ENCODE data around the gene MED10. TPM values are rescaled to one million over a fixed set of nuclear protein-coding genes. Genes with fewer than 3 reads are reported as not detected.

Gene MED10
- total RNA-seq, 1 donor from 2014 or later, result 6.3 TPM

GRCh38 chr5:6355294-6355693, 23.1 kb downstream of the MED10 start:
- no peak overlapping the region for H3K9ac ChIP-seq (ENCODE audit: low read depth in 1 of 3, low read length in 3 of 3)
- H3K4me1 ChIP-seq (ENCODE audit: control insufficient read depth in 3 of 3, insufficient read depth in 3 of 3, low read length in 3 of 3), result no peaks in the 10 kb centered on the region
- no peak overlapping the region for H3K4me3 ChIP-seq (ENCODE audit: low read length in 3 of 3)
- H3K27me3 ChIP-seq (ENCODE audit: control insufficient read depth in 3 of 3, insufficient read depth in 3 of 3, low read length in 3 of 3), result no peaks in the 10 kb centered on the region
- H3K27ac ChIP-seq (ENCODE audit: low read depth, low read length), result no peak overlapping the region
- H3K36me3 ChIP-seq (ENCODE audit: control insufficient read depth in 3 of 3, insufficient read depth in 3 of 3, low read length in 3 of 3), result peaks cover 6 to 24% (median 7%) of the 10 kb centered on the region in 3 donors
- no peaks in the 10 kb centered on the region for H3K9me3 ChIP-seq (ENCODE audit: control insufficient read depth in 3 of 3, low read length in 3 of 3)

- Histone ChIP-seq H3K9me3 (ENCODE audit: control insufficient read depth in 3 of 3, low read length in 3 of 3) (no peaks in the 10 kb centered on the region), H3K4me3 (ENCODE audit: low read length in 3 of 3) (no peak overlapping the region), H3K9ac (ENCODE audit: low read depth in 1 of 3, low read length in 3 of 3) (no peak overlapping the region), H3K27ac (ENCODE audit: low read depth, low read length) (no peak overlapping the region), H3K36me3 (ENCODE audit: control insufficient read depth in 3 of 3, insufficient read depth in 3 of 3, low read length in 3 of 3) (peaks cover 6 to 24% (median 7%) of the 10 kb centered on the region in 3 donors), H3K4me1 (ENCODE audit: control insufficient read depth in 3 of 3, insufficient read depth in 3 of 3, low read length in 3 of 3) (no peaks in the 10 kb centered on the region), H3K27me3 (ENCODE audit: control insufficient read depth in 3 of 3, insufficient read depth in 3 of 3, low read length in 3 of 3) (no peaks in the 10 kb centered on the region)
Measured at GRCh38 chr5:6354848-6355247, 23.5 kb downstream of the MED10 start.

GRCh38 chr5:6353602-6354302, 24.6 kb downstream of the MED10 start:
- peaks cover 5 to 21% (median 6%) of the 10 kb centered on the region in 3 donors for H3K36me3 ChIP-seq (ENCODE audit: control insufficient read depth in 3 of 3, insufficient read depth in 3 of 3, low read length in 3 of 3)
- no peaks in the 10 kb centered on the region for H3K27me3 ChIP-seq (ENCODE audit: control insufficient read depth in 3 of 3, insufficient read depth in 3 of 3, low read length in 3 of 3)
- no peak overlapping the region for H3K9ac ChIP-seq (ENCODE audit: low read depth in 1 of 3, low read length in 3 of 3)
- no peak overlapping the region for H3K4me3 ChIP-seq (ENCODE audit: low read length in 3 of 3)
- no peak overlapping the region for H3K27ac ChIP-seq (ENCODE audit: low read depth, low read length)
- no peaks in the 10 kb centered on the region for H3K9me3 ChIP-seq (ENCODE audit: control insufficient read depth in 3 of 3, low read length in 3 of 3)
- H3K4me1 ChIP-seq (ENCODE audit: control insufficient read depth in 3 of 3, insufficient read depth in 3 of 3, low read length in 3 of 3), result no peaks in the 10 kb centered on the region

- no peak overlapping the region for H3K4me3 ChIP-seq (ENCODE audit: low read length in 3 of 3)
- H3K9me3 ChIP-seq (ENCODE audit: control insufficient read depth in 3 of 3, low read length in 3 of 3), result no peaks in the 10 kb centered on the region
- no peak overlapping the region for H3K27ac ChIP-seq (ENCODE audit: low read depth, low read length)
- peaks cover 0 to 7% (median 0%) of the 10 kb centered on the region in 3 donors for H3K36me3 ChIP-seq (ENCODE audit: control insufficient read depth in 3 of 3, insufficient read depth in 3 of 3, low read length in 3 of 3)
- no peaks in the 10 kb centered on the region for H3K27me3 ChIP-seq (ENCODE audit: control insufficient read depth in 3 of 3, insufficient read depth in 3 of 3, low read length in 3 of 3)
- no peaks in the 10 kb centered on the region for H3K4me1 ChIP-seq (ENCODE audit: control insufficient read depth in 3 of 3, insufficient read depth in 3 of 3, low read length in 3 of 3)
- no peak overlapping the region for H3K9ac ChIP-seq (ENCODE audit: low read depth in 1 of 3, low read length in 3 of 3)
Measured at GRCh38 chr5:6350277-6351090, 27.9 kb downstream of the MED10 start.

- H3K27me3 ChIP-seq (ENCODE audit: control insufficient read depth in 3 of 3, insufficient read depth in 3 of 3, low read length in 3 of 3), result no peaks in the 10 kb centered on the region
- H3K4me1 ChIP-seq (ENCODE audit: control insufficient read depth in 3 of 3, insufficient read depth in 3 of 3, low read length in 3 of 3), result no peaks in the 10 kb centered on the region
- H3K27ac ChIP-seq (ENCODE audit: low read depth, low read length), result no peak overlapping the region
- no peak overlapping the region for H3K4me3 ChIP-seq (ENCODE audit: low read length in 3 of 3)
- no peaks in the 10 kb centered on the region for H3K9me3 ChIP-seq (ENCODE audit: control insufficient read depth in 3 of 3, low read length in 3 of 3)
- peaks cover 0 to 7% (median 0%) of the 10 kb centered on the region in 3 donors for H3K36me3 ChIP-seq (ENCODE audit: control insufficient read depth in 3 of 3, insufficient read depth in 3 of 3, low read length in 3 of 3)
- no peak overlapping the region for H3K9ac ChIP-seq (ENCODE audit: low read depth in 1 of 3, low read length in 3 of 3)
Measured at GRCh38 chr5:6349387-6349786, 29.0 kb downstream of the MED10 start.

GRCh38 chr5:6348476-6349000, 29.8 kb downstream of the MED10 start:
- no peaks in the 10 kb centered on the region for H3K9me3 ChIP-seq (ENCODE audit: control insufficient read depth in 3 of 3, low read length in 3 of 3)
- no peaks in the 10 kb centered on the region for H3K4me1 ChIP-seq (ENCODE audit: control insufficient read depth in 3 of 3, insufficient read depth in 3 of 3, low read length in 3 of 3)
- H3K9ac ChIP-seq (ENCODE audit: low read depth in 1 of 3, low read length in 3 of 3), result no peak overlapping the region
- H3K27ac ChIP-seq (ENCODE audit: low read depth, low read length), result no peak overlapping the region
- no peaks in the 10 kb centered on the region for H3K27me3 ChIP-seq (ENCODE audit: control insufficient read depth in 3 of 3, insufficient read depth in 3 of 3, low read length in 3 of 3)
- H3K4me3 ChIP-seq (ENCODE audit: low read length in 3 of 3), result no peak overlapping the region
- peaks cover 0 to 7% (median 0%) of the 10 kb centered on the region in 3 donors for H3K36me3 ChIP-seq (ENCODE audit: control insufficient read depth in 3 of 3, insufficient read depth in 3 of 3, low read length in 3 of 3)

- H3K27ac ChIP-seq (ENCODE audit: low read depth, low read length), result no peak overlapping the region
Measured at GRCh38 chr5:6347673-6348072, 30.7 kb downstream of the MED10 start.

GRCh38 chr5:6347165-6347564, 31.2 kb downstream of the MED10 start:
- Histone ChIP-seq H3K9ac (ENCODE audit: low read depth in 1 of 3, low read length in 3 of 3) (no peak overlapping the region), H3K9me3 (ENCODE audit: control insufficient read depth in 3 of 3, low read length in 3 of 3) (no peaks in the 10 kb centered on the region), H3K4me3 (ENCODE audit: low read length in 3 of 3) (no peak overlapping the region), H3K27ac (ENCODE audit: low read depth, low read length) (no peak overlapping the region), H3K27me3 (ENCODE audit: control insufficient read depth in 3 of 3, insufficient read depth in 3 of 3, low read length in 3 of 3) (no peaks in the 10 kb centered on the region), H3K4me1 (ENCODE audit: control insufficient read depth in 3 of 3, insufficient read depth in 3 of 3, low read length in 3 of 3) (no peaks in the 10 kb centered on the region), H3K36me3 (ENCODE audit: control insufficient read depth in 3 of 3, insufficient read depth in 3 of 3, low read length in 3 of 3) (peaks cover 0 to under 1% (median 0%) of the 10 kb centered on the region in 3 donors)

More at GRCh38 chr5:6347673-6348072, 30.7 kb downstream of the MED10 start:
- Histone ChIP-seq H3K9ac (ENCODE audit: low read depth in 1 of 3, low read length in 3 of 3) (no peak overlapping the region), H3K9me3 (ENCODE audit: control insufficient read depth in 3 of 3, low read length in 3 of 3) (no peaks in the 10 kb centered on the region), H3K36me3 (ENCODE audit: control insufficient read depth in 3 of 3, insufficient read depth in 3 of 3, low read length in 3 of 3) (peaks cover 0 to 5% (median 0%) of the 10 kb centered on the region in 3 donors), H3K4me3 (ENCODE audit: low read length in 3 of 3) (no peak overlapping the region), H3K27me3 (ENCODE audit: control insufficient read depth in 3 of 3, insufficient read depth in 3 of 3, low read length in 3 of 3) (no peaks in the 10 kb centered on the region), H3K4me1 (ENCODE audit: control insufficient read depth in 3 of 3, insufficient read depth in 3 of 3, low read length in 3 of 3) (no peaks in the 10 kb centered on the region)

GRCh38 chr5:6344593-6344989, 33.8 kb downstream of the MED10 start:
- H3K27me3 ChIP-seq (ENCODE audit: control insufficient read depth in 3 of 3, insufficient read depth in 3 of 3, low read length in 3 of 3), result no peaks in the 10 kb centered on the region
- H3K4me3 ChIP-seq (ENCODE audit: low read length in 3 of 3), result no peak overlapping the region
- H3K36me3 ChIP-seq (ENCODE audit: control insufficient read depth in 3 of 3, insufficient read depth in 3 of 3, low read length in 3 of 3), result no peaks in the 10 kb centered on the region
- H3K9ac ChIP-seq (ENCODE audit: low read depth in 1 of 3, low read length in 3 of 3), result no peak overlapping the region
- no peaks in the 10 kb centered on the region for H3K4me1 ChIP-seq (ENCODE audit: control insufficient read depth in 3 of 3, insufficient read depth in 3 of 3, low read length in 3 of 3)
- no peak overlapping the region for H3K27ac ChIP-seq (ENCODE audit: low read depth, low read length)
- H3K9me3 ChIP-seq (ENCODE audit: control insufficient read depth in 3 of 3, low read length in 3 of 3), result no peaks in the 10 kb centered on the region

Data from skeletal muscle tissue (tissue), 4 donors.